HCT116 (cell line): ENCODE data around the gene P2RY12.

ENCODE experiments used
- POLR2A ChIP-seq: IDR thresholded peaks from 2 replicates; pipeline ENCODE4 v1.7.0; 2011; ENCODE audit warnings: borderline replicate concordance; ENCODE audit not compliant: insufficient read depth, insufficient read length; ENCODE audit errors: extremely low read depth
- POLR2AphosphoS5 ChIP-seq: IDR thresholded peaks from 2 replicates; pipeline ENCODE4 v1.6.1; 2011; ENCODE audit warnings: mild to moderate bottlenecking, low read depth, low read length, moderate library complexity
- ZBTB33 ChIP-seq: IDR thresholded peaks from 2 replicates; pipeline ENCODE4 v1.6.1; 2011; ENCODE audit warnings: mild to moderate bottlenecking, low read length, moderate library complexity; ENCODE audit not compliant: insufficient replicate concordance; ENCODE audit errors: extremely low read depth
- TF ChIP-seq, protein P1 (sequence below), 3 experiments: fragments of 200-600 bp in 1 of 3; sonication (generic) in 1 of 3; IDR thresholded peaks in 2 of 3; conservative IDR thresholded peaks in 1 of 3; 2 replicates each; pipeline ENCODE4 v1.5.1; 2012 to 2017; ENCODE audit warnings: low read depth in 2 of 3, low read length in 2 of 3, antibody characterized with exemption in 1 of 3, borderline replicate concordance in 1 of 3, control low read depth in 1 of 3, mild to moderate bottlenecking in 1 of 3, mixed read lengths in 1 of 3, mixed run types in 1 of 3, moderate library complexity in 1 of 3; ENCODE audit not compliant: insufficient read depth in 1 of 3

GRCh38 chr3:151307583-151308488 lies 76.7 kb downstream of the P2RY12 start:
- TF ChIP-seq, protein P1, sequence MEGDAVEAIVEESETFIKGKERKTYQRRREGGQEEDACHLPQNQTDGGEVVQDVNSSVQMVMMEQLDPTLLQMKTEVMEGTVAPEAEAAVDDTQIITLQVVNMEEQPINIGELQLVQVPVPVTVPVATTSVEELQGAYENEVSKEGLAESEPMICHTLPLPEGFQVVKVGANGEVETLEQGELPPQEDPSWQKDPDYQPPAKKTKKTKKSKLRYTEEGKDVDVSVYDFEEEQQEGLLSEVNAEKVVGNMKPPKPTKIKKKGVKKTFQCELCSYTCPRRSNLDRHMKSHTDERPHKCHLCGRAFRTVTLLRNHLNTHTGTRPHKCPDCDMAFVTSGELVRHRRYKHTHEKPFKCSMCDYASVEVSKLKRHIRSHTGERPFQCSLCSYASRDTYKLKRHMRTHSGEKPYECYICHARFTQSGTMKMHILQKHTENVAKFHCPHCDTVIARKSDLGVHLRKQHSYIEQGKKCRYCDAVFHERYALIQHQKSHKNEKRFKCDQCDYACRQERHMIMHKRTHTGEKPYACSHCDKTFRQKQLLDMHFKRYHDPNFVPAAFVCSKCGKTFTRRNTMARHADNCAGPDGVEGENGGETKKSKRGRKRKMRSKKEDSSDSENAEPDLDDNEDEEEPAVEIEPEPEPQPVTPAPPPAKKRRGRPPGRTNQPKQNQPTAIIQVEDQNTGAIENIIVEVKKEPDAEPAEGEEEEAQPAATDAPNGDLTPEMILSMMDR (IDR thresholded peaks at IDR 0.05 in 2 of 3, conservative IDR thresholded peaks at IDR 0.05 in 1 of 3; ENCODE audit: borderline replicate concordance in 1 of 3, insufficient read depth in 1 of 3, low read depth in 2 of 3, low read length in 2 of 3), result no peak
- TF ChIP-seq POLR2A (no peak), POLR2AphosphoS5 (no peak), ZBTB33 (no peak)
